C4-2B (cell line): ENCODE measurements around the gene TMED7.

Experiments
- H3K27ac ChIP-seq: fragments of 450-650 bp; 2 replicates; pipeline ENCODE4 v1.5.1; 2017
- CTCF ChIP-seq: fragments of 450-650 bp; conservative IDR thresholded peaks from 2 replicates; pipeline ENCODE4 v1.5.1; 2017; ENCODE audit warnings: mild to moderate bottlenecking
- ZFX ChIP-seq: fragments of 450-650 bp; IDR thresholded peaks from 2 replicates; pipeline ENCODE4 v1.6.1; 2017

TMED7 gene

GRCh38 chr5:115575167-115576070, 50.4 kb downstream of the TMED7 start:
- TF ChIP-seq ZFX (no peak), CTCF (no peak)
- no peak overlapping the region for H3K27ac ChIP-seq

- no peak overlapping the region for H3K27ac ChIP-seq
- no peak for TF ChIP-seq CTCF
- no peak for TF ChIP-seq ZFX
These were observed 52.7 kb downstream of the TMED7 start for GRCh38 chr5:115573133-115573532.

GRCh38 chr5:115571441-115571878, 54.4 kb downstream of the TMED7 start:
- H3K27ac ChIP-seq, result no peak overlapping the region
- TF ChIP-seq CTCF, result no peak
- TF ChIP-seq ZFX, result no peak

GRCh38 chr5:115568668-115569067, 57.2 kb downstream of the TMED7 start:
- no peak for TF ChIP-seq CTCF
- no peak for TF ChIP-seq ZFX
- no peak overlapping the region for H3K27ac ChIP-seq

GRCh38 chr5:115565233-115565632, 60.6 kb downstream of the TMED7 start:
- no peak overlapping the region for H3K27ac ChIP-seq
- TF ChIP-seq ZFX (no peak), CTCF (no peak)
